Neural cell (in vitro differentiated cells): Measurements from ENCODE around the gene C20orf141.

Experiments
- EP300 ChIP-seq: fragments of 450-650 bp; conservative IDR thresholded peaks from 2 replicates; pipeline ENCODE4 v1.6.1; 2014; ENCODE audit warnings: antibody characterized with exemption, mild to moderate bottlenecking, moderate library complexity; ENCODE audit not compliant: poor library complexity, severe bottlenecking
- POLR2AphosphoS5 ChIP-seq: IDR thresholded peaks from 2 replicates; pipeline ENCODE4 v1.6.1; 2012
- RAD21 ChIP-seq: fragments of 450-650 bp; conservative IDR thresholded peaks from 2 replicates; pipeline ENCODE4 v1.6.1; 2014; ENCODE audit warnings: antibody characterized with exemption, mild to moderate bottlenecking, moderate library complexity
- SMC3 ChIP-seq: fragments of 450-650 bp; conservative IDR thresholded peaks from 2 replicates; pipeline ENCODE4 v1.6.1; 2014; ENCODE audit warnings: antibody characterized with exemption, mild to moderate bottlenecking, moderate library complexity; ENCODE audit not compliant: poor library complexity
- TAF1 ChIP-seq: IDR thresholded peaks from 2 replicates; pipeline ENCODE4 v1.6.1; 2012; ENCODE audit warnings: low read depth
- TF ChIP-seq, protein P1 (sequence below): fragments of 450-650 bp; IDR thresholded peaks from 2 replicates; pipeline ENCODE4 v1.5.1; 2014; ENCODE audit warnings: antibody characterized with exemption, mild to moderate bottlenecking, moderate library complexity; ENCODE audit not compliant: poor library complexity, severe bottlenecking
- TF ChIP-seq, protein P2 (sequence below): IDR thresholded peaks from 2 replicates; pipeline ENCODE4 v1.6.1; 2012; ENCODE audit warnings: borderline replicate concordance

DNA sequence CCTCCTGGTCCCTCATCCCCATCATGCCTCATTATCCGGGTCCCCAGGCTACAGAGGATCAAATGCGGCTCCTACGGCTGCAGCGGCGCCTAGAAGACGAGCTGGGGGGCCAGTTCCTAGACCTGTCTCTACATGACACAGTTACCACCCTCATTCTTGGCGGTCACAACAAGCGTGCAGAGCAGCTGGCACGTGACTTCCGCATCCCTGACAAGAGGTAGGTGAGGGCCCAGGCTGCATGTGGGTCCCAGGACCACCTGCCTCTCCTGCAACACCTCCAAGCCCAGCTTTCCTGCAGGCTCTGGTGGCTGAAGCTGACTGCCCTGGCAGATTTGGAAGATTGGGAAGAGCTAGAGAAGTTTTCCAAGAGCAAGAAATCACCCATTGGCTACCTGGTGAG, 50.3 kb downstream of the C20orf141 start:
- TF ChIP-seq, protein P1, sequence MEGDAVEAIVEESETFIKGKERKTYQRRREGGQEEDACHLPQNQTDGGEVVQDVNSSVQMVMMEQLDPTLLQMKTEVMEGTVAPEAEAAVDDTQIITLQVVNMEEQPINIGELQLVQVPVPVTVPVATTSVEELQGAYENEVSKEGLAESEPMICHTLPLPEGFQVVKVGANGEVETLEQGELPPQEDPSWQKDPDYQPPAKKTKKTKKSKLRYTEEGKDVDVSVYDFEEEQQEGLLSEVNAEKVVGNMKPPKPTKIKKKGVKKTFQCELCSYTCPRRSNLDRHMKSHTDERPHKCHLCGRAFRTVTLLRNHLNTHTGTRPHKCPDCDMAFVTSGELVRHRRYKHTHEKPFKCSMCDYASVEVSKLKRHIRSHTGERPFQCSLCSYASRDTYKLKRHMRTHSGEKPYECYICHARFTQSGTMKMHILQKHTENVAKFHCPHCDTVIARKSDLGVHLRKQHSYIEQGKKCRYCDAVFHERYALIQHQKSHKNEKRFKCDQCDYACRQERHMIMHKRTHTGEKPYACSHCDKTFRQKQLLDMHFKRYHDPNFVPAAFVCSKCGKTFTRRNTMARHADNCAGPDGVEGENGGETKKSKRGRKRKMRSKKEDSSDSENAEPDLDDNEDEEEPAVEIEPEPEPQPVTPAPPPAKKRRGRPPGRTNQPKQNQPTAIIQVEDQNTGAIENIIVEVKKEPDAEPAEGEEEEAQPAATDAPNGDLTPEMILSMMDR, result no peak
- TF ChIP-seq RAD21 (no peak), SMC3 (no peak), TAF1 (no peak), POLR2AphosphoS5 (no peak), EP300 (no peak)
- TF ChIP-seq, protein P2, sequence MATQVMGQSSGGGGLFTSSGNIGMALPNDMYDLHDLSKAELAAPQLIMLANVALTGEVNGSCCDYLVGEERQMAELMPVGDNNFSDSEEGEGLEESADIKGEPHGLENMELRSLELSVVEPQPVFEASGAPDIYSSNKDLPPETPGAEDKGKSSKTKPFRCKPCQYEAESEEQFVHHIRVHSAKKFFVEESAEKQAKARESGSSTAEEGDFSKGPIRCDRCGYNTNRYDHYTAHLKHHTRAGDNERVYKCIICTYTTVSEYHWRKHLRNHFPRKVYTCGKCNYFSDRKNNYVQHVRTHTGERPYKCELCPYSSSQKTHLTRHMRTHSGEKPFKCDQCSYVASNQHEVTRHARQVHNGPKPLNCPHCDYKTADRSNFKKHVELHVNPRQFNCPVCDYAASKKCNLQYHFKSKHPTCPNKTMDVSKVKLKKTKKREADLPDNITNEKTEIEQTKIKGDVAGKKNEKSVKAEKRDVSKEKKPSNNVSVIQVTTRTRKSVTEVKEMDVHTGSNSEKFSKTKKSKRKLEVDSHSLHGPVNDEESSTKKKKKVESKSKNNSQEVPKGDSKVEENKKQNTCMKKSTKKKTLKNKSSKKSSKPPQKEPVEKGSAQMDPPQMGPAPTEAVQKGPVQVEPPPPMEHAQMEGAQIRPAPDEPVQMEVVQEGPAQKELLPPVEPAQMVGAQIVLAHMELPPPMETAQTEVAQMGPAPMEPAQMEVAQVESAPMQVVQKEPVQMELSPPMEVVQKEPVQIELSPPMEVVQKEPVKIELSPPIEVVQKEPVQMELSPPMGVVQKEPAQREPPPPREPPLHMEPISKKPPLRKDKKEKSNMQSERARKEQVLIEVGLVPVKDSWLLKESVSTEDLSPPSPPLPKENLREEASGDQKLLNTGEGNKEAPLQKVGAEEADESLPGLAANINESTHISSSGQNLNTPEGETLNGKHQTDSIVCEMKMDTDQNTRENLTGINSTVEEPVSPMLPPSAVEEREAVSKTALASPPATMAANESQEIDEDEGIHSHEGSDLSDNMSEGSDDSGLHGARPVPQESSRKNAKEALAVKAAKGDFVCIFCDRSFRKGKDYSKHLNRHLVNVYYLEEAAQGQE, result no peak
